HCT116 (cell line): ENCODE measurements around the gene RNF150. TPM values are rescaled to one million over a fixed set of nuclear protein-coding genes. Genes with fewer than 3 reads are reported as not detected.
A peak's percentile ranks its signal among the peaks of the same experiment; 100 is the strongest.

Experiments
- ATAC-seq: fragments of 200-7000 bp; cut with Tn5 transposase; 2 replicates; pipeline ENCODE4 v1.9.1; 2020; ENCODE audit warnings: mild to moderate bottlenecking, moderate library complexity
- BruUV-seq: library from RNA; stranded (reverse); fragments of 400-500 nt; replicated peaks from 2 replicates; lab custom pipeline; 2021; lab: Mats Ljungman, UMichigan
- CTCF ChIA-PET: fragments of 300-600 bp; sonication (Branson Sonifier 250); formaldehyde crosslinking; loops from one replicate; lab custom pipeline; 2021; ENCODE audit warnings: antibody characterized with exemption; lab: Charles Lee
- POLR2A ChIA-PET: fragments of 300-600, 350-600 bp; sonication (Branson Sonifier 250); formaldehyde crosslinking; loops from one replicate; lab custom pipeline; 2021; ENCODE audit warnings: antibody characterized with exemption; lab: Charles Lee
- RAD21 ChIA-PET, 2 experiments: fragments of 300-600 bp; sonication (Branson Sonifier 250); formaldehyde crosslinking; loops; one replicate each; lab custom pipeline; 2023; ENCODE audit warnings: low total read pairs in 2 of 2; ENCODE audit not compliant: uncharacterized antibody in 2 of 2, unreplicated experiment in 2 of 2, low non-redundant PET in 1 of 2; lab: Charles Lee
- DNase-seq: peaks from one replicate; pipeline ENCODE4 v3.0.0-alpha.2; 2010; ENCODE audit warnings: low read depth, low spot score
- H2AFZ ChIP-seq: fragments of 200-600 bp; shearing (Covaris generic), sonication (generic); 2 replicates; pipeline ENCODE4 v1.6.1; 2017; ENCODE audit warnings: low read depth, mixed run types, mixed read lengths, antibody characterized with exemption, low read length; ENCODE audit not compliant: poor library complexity, severe bottlenecking
- H3K27ac ChIP-seq: 2 replicates; pipeline ENCODE4 v1.5.1; 2012; ENCODE audit warnings: low read depth, low read length
- H3K27me3 ChIP-seq: fragments of 200-600 bp; sonication (generic); 2 replicates; pipeline ENCODE4 v1.6.1; 2016; ENCODE audit warnings: mixed run types, low read length, mixed read lengths; ENCODE audit not compliant: insufficient read depth
- H3K36me3 ChIP-seq, 2 experiments: fragments of 200-500 bp in 1 of 2; fragments of 200-600 bp in 1 of 2; sonication (Bioruptor generic) in 1 of 2; sonication (generic) in 1 of 2; 2 replicates each; pipeline versions ENCODE4 v1.5.1 to v1.6.1; 2014 to 2016; ENCODE audit warnings: low read length in 2 of 2, inconsistent platforms in 1 of 2, mixed read lengths in 1 of 2, mixed run types in 1 of 2; ENCODE audit not compliant: insufficient read depth in 2 of 2, control insufficient read depth in 1 of 2
- H3K4me1 ChIP-seq, 2 experiments: fragments of 200-600 bp in 1 of 2; sonication (generic) in 1 of 2; 2 replicates each; pipeline versions ENCODE4 v1.5.1 to v1.6.1; 2012 to 2017; ENCODE audit warnings: low read length in 2 of 2, inconsistent platforms in 1 of 2, mild to moderate bottlenecking in 1 of 2, mixed read lengths in 1 of 2, mixed run types in 1 of 2, moderate library complexity in 1 of 2; ENCODE audit not compliant: insufficient read depth in 2 of 2, control insufficient read depth in 1 of 2
- H3K4me2 ChIP-seq: fragments of 200-600 bp; sonication (generic); 2 replicates; pipeline ENCODE4 v1.6.1; 2017; ENCODE audit warnings: mixed run types, low read length, mixed read lengths
- H3K4me3 ChIP-seq, 2 experiments: fragments of 200-600 bp in 1 of 2; sonication (generic) in 1 of 2; replicated peaks in 1 of 2; 2 replicates each; pipeline ENCODE4 v1.5.1; 2011 to 2016; ENCODE audit warnings: low read length in 2 of 2, control low read depth in 1 of 2, low read depth in 1 of 2, mild to moderate bottlenecking in 1 of 2, mixed read lengths in 1 of 2, mixed run types in 1 of 2
- H3K79me2 ChIP-seq: fragments of 200-600 bp; sonication (generic); 2 replicates; pipeline ENCODE4 v1.6.1; 2017; ENCODE audit warnings: mild to moderate bottlenecking, mixed run types, low read length, moderate library complexity, mixed read lengths; ENCODE audit not compliant: insufficient read depth
- H3K9ac ChIP-seq: fragments of 200-600 bp; sonication (generic); 2 replicates; pipeline ENCODE4 v1.6.1; 2016; ENCODE audit warnings: low read length, mixed read lengths
- H3K9me2 ChIP-seq: fragments of 200-600 bp; sonication (generic), shearing (Covaris generic); 2 replicates; pipeline ENCODE4 v1.6.1; 2017; ENCODE audit warnings: mixed run types, mild to moderate bottlenecking, moderate library complexity; ENCODE audit not compliant: insufficient read depth
- H3K9me3 ChIP-seq, 2 experiments: fragments of 200-500 bp in 1 of 2; fragments of 200-600 bp in 1 of 2; sonication (Bioruptor generic) in 1 of 2; sonication (generic) in 1 of 2; 2 replicates each; pipeline ENCODE4 v1.6.1; 2014 to 2017; ENCODE audit warnings: low read length in 2 of 2, mixed read lengths in 2 of 2, inconsistent platforms in 1 of 2, low read depth in 1 of 2, mild to moderate bottlenecking in 1 of 2, mixed run types in 1 of 2, moderate library complexity in 1 of 2; ENCODE audit not compliant: control insufficient read depth in 1 of 2, insufficient read depth in 1 of 2
- H4K20me1 ChIP-seq: fragments of 200-600 bp; sonication (generic), shearing (Covaris generic); 2 replicates; pipeline ENCODE4 v1.6.1; 2017; ENCODE audit warnings: mixed run types, mild to moderate bottlenecking, moderate library complexity; ENCODE audit not compliant: insufficient read depth
- CBX3 ChIP-seq: IDR thresholded peaks from 2 replicates; pipeline ENCODE4 v1.6.1; 2012; ENCODE audit warnings: low read depth
- CEBPB ChIP-seq: IDR thresholded peaks from 2 replicates; pipeline ENCODE4 v1.6.1; 2012; ENCODE audit warnings: low read depth
- ELF1 ChIP-seq: IDR thresholded peaks from 2 replicates; pipeline ENCODE4 v1.6.1; 2012; ENCODE audit warnings: low read depth, borderline replicate concordance
- JUND ChIP-seq: IDR thresholded peaks from 2 replicates; pipeline ENCODE4 v1.6.1; 2012
- REST ChIP-seq: IDR thresholded peaks from 2 replicates; pipeline ENCODE4 v1.6.1; 2012; ENCODE audit warnings: low read depth
- SRF ChIP-seq: IDR thresholded peaks from 2 replicates; pipeline ENCODE4 v1.6.1; 2012; ENCODE audit warnings: low read depth
- YY1 ChIP-seq: IDR thresholded peaks from 2 replicates; pipeline ENCODE4 v1.6.1; 2011; ENCODE audit warnings: low read length, low read depth, moderate library complexity, mild to moderate bottlenecking; ENCODE audit not compliant: insufficient replicate concordance; ENCODE audit errors: extremely low read depth
- ZBTB33 ChIP-seq: IDR thresholded peaks from 2 replicates; pipeline ENCODE4 v1.6.1; 2011; ENCODE audit warnings: mild to moderate bottlenecking, low read length, moderate library complexity; ENCODE audit not compliant: insufficient replicate concordance; ENCODE audit errors: extremely low read depth
- ZNF274 ChIP-seq: fragments of 200-500 bp; sonication (Bioruptor generic); IDR thresholded peaks from 2 replicates; pipeline ENCODE4 v1.6.1; 2014; ENCODE audit warnings: mild to moderate bottlenecking, low read depth, low read length, inconsistent platforms
- intact Hi-C: fragments of 100-400 bp; cut with micrococcal nuclease; formaldehyde crosslinking; loops from 2 replicates; pipeline ENCODE4 v1.10.0; 2022
- total RNA-seq: library from RNA; stranded (reverse); gene quantifications from one replicate; pipeline ENCODE4 v1.2.1, GENCODE V29; 2021; ENCODE audit not compliant: unreplicated experiment

Gene RNF150
- total RNA-seq, 1 experiment from 2014 or later = 0.07 TPM

GRCh38 chr4:140994015-140994414 lies 139.3 kb downstream of the RNF150 start:
- no peak overlapping the region for H3K9ac ChIP-seq
- no peaks in the 10 kb centered on the region for H3K36me3 ChIP-seq
- TF ChIP-seq CEBPB = no peak
- TF ChIP-seq JUND = no peak
- TF ChIP-seq REST = no peak
- ChIA-PET CTCF (no interaction called here), POLR2A (no interaction called here), RAD21 (no interaction called here)
- no peaks in the 10 kb centered on the region for H3K9me3 ChIP-seq
- H3K4me2 ChIP-seq = no peak overlapping the region
- no peak overlapping the region for H2AFZ ChIP-seq
- no peak overlapping the region for H3K27ac ChIP-seq
- no peaks in the 10 kb centered on the region for H3K9me2 ChIP-seq
- no peaks in the 10 kb centered on the region for H3K79me2 ChIP-seq
- no TSS peak for BruUV-seq
- DNase-seq = no peak
- no peaks in the 10 kb centered on the region for H3K4me1 ChIP-seq
- intact Hi-C loops = no loop called here
- H3K4me3 ChIP-seq = no peak overlapping the region
- ATAC-seq = no peak
- H3K27me3 ChIP-seq = no peaks in the 10 kb centered on the region
- no peaks in the 10 kb centered on the region for H4K20me1 ChIP-seq

- H3K36me3 ChIP-seq = no peaks in the 10 kb centered on the region
- 0 out of 2 replicates have a peak, but pooled peaks have one; percentile 44 for ATAC-seq
- H3K27me3 ChIP-seq = no peaks in the 10 kb centered on the region
- RAD21 ChIA-PET = no interaction called here
- H3K9me3 ChIP-seq = no peaks in the 10 kb centered on the region
- intact Hi-C loops = no loop called here
- H3K4me3 ChIP-seq = no peak overlapping the region
- no peaks in the 10 kb centered on the region for H3K9me2 ChIP-seq
- POLR2A ChIA-PET = no interaction called here
- H2AFZ ChIP-seq = no peak overlapping the region
- no peak overlapping the region for H3K9ac ChIP-seq
- H3K27ac ChIP-seq = no peak overlapping the region
- CTCF ChIA-PET = no interaction called here
- BruUV-seq = no TSS peak
- TF ChIP-seq ZNF274 = no peak
- TF ChIP-seq SRF = no peak
- no peak for TF ChIP-seq CBX3
- no peak for TF ChIP-seq YY1
- TF ChIP-seq ZBTB33 = no peak
- no peak for TF ChIP-seq ELF1
- TF ChIP-seq, all 23 proteins: peak for 0
- Histone ChIP-seq H4K20me1 (no peaks in the 10 kb centered on the region), H3K4me1 (no peaks in the 10 kb centered on the region), H3K4me2 (no peak overlapping the region), H3K79me2 (no peaks in the 10 kb centered on the region)
- no peak for DNase-seq
These were observed 139.9 kb downstream of the RNF150 start for GRCh38 chr4:140993370-140993769.
